IMR-90 (cell line): Measurements from ENCODE around the gene SLC37A3. TPM values are rescaled to one million over a fixed set of nuclear protein-coding genes. Genes with fewer than 3 reads are reported as not detected.
"Not testable (repeated sequence)": the region's sequence is repeated elsewhere in the genome, so short reads cannot be mapped to it uniquely, and the experiment has no call there.

Source experiments
- ATAC-seq: fragments of 200-7000 bp; cut with Tn5 transposase; 2 replicates; pipeline ENCODE4 v1.9.1; 2020; ENCODE audit warnings: low read depth, mild to moderate bottlenecking, moderate library complexity
- BruUV-seq: library from RNA; stranded (reverse); fragments of 400-500 nt; replicated peaks from 2 replicates; lab custom pipeline; 2021; lab: Mats Ljungman, UMichigan
- CTCF ChIA-PET: fragments of 300-600 bp; formaldehyde crosslinking; extraction: SDS; loops from one replicate; lab custom pipeline; 2021; ENCODE audit warnings: antibody characterized with exemption; lab: Yijun Ruan, JAX
- POLR2A ChIA-PET: fragments of 300-600 bp; sonication (Branson Sonifier 250); formaldehyde crosslinking; loops from one replicate; lab custom pipeline; 2022; ENCODE audit warnings: antibody characterized with exemption; ENCODE audit not compliant: unreplicated experiment; lab: Charles Lee
- DNase-seq: peaks from one replicate; pipeline ENCODE4 v3.0.0; 2013
- H2AFZ ChIP-seq: replicated peaks from 2 replicates; pipeline ENCODE3; 2013; ENCODE audit warnings: low read length, mild to moderate bottlenecking; ENCODE audit not compliant: poor library complexity
- H2AK5ac ChIP-seq: 2 replicates; pipeline ENCODE4 v1.6.1; 2013; ENCODE audit warnings: low read depth, low read length, inconsistent platforms
- H2AK9ac ChIP-seq: replicated peaks from 2 replicates; pipeline ENCODE3; 2013; ENCODE audit warnings: mild to moderate bottlenecking, low read depth, low read length, moderate library complexity; ENCODE audit not compliant: poor library complexity
- H2BK120ac ChIP-seq: 2 replicates; pipeline ENCODE4 v1.6.1; 2013; ENCODE audit warnings: low read depth, low read length, inconsistent platforms
- H2BK15ac ChIP-seq: 3 replicates; pipeline ENCODE4 v1.6.1; 2013; ENCODE audit warnings: low read depth, low read length, inconsistent platforms
- H2BK20ac ChIP-seq: 2 replicates; pipeline ENCODE4 v1.6.1; 2013; ENCODE audit warnings: low read depth, mild to moderate bottlenecking, inconsistent platforms, low read length, moderate library complexity
- H2BK5ac ChIP-seq: 2 replicates; pipeline ENCODE4 v1.6.1; 2013; ENCODE audit warnings: mild to moderate bottlenecking, low read depth, low read length, inconsistent platforms; ENCODE audit not compliant: poor library complexity, severe bottlenecking
- H3K14ac ChIP-seq: replicated peaks from 2 replicates; pipeline ENCODE4 v1.6.1; 2013; ENCODE audit warnings: low read depth, low read length, inconsistent platforms
- H3K18ac ChIP-seq: 2 replicates; pipeline ENCODE4 v1.6.1; 2013; ENCODE audit warnings: low read depth, low read length, control low read depth
- H3K23ac ChIP-seq: 2 replicates; pipeline ENCODE4 v1.6.1; 2013; ENCODE audit warnings: low read depth, low read length, inconsistent platforms
- H3K27ac ChIP-seq: 2 replicates; pipeline ENCODE4 v1.5.1; 2013; ENCODE audit warnings: mild to moderate bottlenecking, control low read depth, low read length; ENCODE audit not compliant: insufficient read depth
- H3K27me3 ChIP-seq: 2 replicates; pipeline ENCODE4 v1.6.1; 2013; ENCODE audit warnings: low read length; ENCODE audit not compliant: control insufficient read depth, insufficient read depth
- H3K36me3 ChIP-seq: 2 replicates; pipeline ENCODE4 v1.6.1; 2013; ENCODE audit warnings: low read length, mixed read lengths; ENCODE audit not compliant: control insufficient read depth, insufficient read depth
- H3K4ac ChIP-seq: 2 replicates; pipeline ENCODE4 v1.6.1; 2013; ENCODE audit warnings: low read depth, low read length, inconsistent platforms
- H3K4me1 ChIP-seq: 2 replicates; pipeline ENCODE4 v1.6.1; 2013; ENCODE audit warnings: low read length, mixed read lengths; ENCODE audit not compliant: control insufficient read depth, insufficient read depth
- H3K4me2 ChIP-seq: 2 replicates; pipeline ENCODE4 v1.6.1; 2013; ENCODE audit warnings: low read depth, mild to moderate bottlenecking, control low read depth, low read length, moderate library complexity
- H3K4me3 ChIP-seq: 2 replicates; pipeline ENCODE4 v1.5.1; 2013; ENCODE audit warnings: low read depth, mild to moderate bottlenecking, control low read depth, low read length, moderate library complexity; ENCODE audit not compliant: insufficient read depth
- H3K56ac ChIP-seq: 2 replicates; pipeline ENCODE4 v1.6.1; 2013; ENCODE audit warnings: low read length, inconsistent platforms; ENCODE audit not compliant: insufficient read depth; ENCODE audit errors: extremely low read depth
- H3K79me1 ChIP-seq, 2 experiments: 2 replicates each; pipeline ENCODE4 v1.6.1; 2013; ENCODE audit warnings: low read length in 2 of 2, inconsistent platforms in 1 of 2, low read depth in 1 of 2
- H3K9ac ChIP-seq: 2 replicates; pipeline ENCODE4 v1.6.1; 2013; ENCODE audit warnings: low read depth, low read length, control low read depth
- H3K9me1 ChIP-seq: 2 replicates; pipeline ENCODE4 v1.6.1; 2013; ENCODE audit warnings: low read length, inconsistent platforms; ENCODE audit not compliant: insufficient read depth
- H3K9me3 ChIP-seq: 2 replicates; pipeline ENCODE4 v1.6.1; 2013; ENCODE audit warnings: low read length; ENCODE audit not compliant: control insufficient read depth, insufficient read depth
- H4K20me1 ChIP-seq: 2 replicates; pipeline ENCODE4 v1.6.1; 2013; ENCODE audit warnings: low read length, inconsistent platforms; ENCODE audit not compliant: insufficient read depth
- H4K5ac ChIP-seq: 2 replicates; pipeline ENCODE4 v1.6.1; 2013; ENCODE audit warnings: mild to moderate bottlenecking, low read depth, low read length, control low read depth
- H4K8ac ChIP-seq, 2 experiments: 2 replicates each; pipeline ENCODE4 v1.6.1; 2013; ENCODE audit warnings: low read depth in 2 of 2, low read length in 2 of 2, control low read depth in 1 of 2, inconsistent platforms in 1 of 2
- H4K91ac ChIP-seq: 2 replicates; pipeline ENCODE4 v1.6.1; 2013; ENCODE audit warnings: low read depth, low read length, inconsistent platforms; ENCODE audit not compliant: insufficient read depth
- WGBS, 2 experiments: methylation state at CpG; one replicate each; pipeline versions ENCODE4 v1.1.5 to v1.1.7; 2013; ENCODE audit warnings: missing lambda C conversion rate in 2 of 2; ENCODE audit not compliant: insufficient read length in 1 of 2; ENCODE audit errors: extremely low coverage in 2 of 2; 5-methylcytosine and 5-hydroxymethylcytosine counted together
- dilution Hi-C: fragments of 300-500 bp; cut with HindIII; formaldehyde crosslinking; loops from one replicate; pipeline ENCODE4 v1.14.3; 2018; ENCODE audit warnings: low sequenced_read_pairs; ENCODE audit not compliant: unreplicated experiment
- in situ Hi-C: fragments of 300-500 bp; cut with MboI; formaldehyde crosslinking; loops from 3 replicates; pipeline ENCODE4 v1.14.3; 2019; ENCODE audit warnings: low sequenced_read_pairs, inconsistent platforms, mixed read lengths
- intact Hi-C: fragments of 100-400 bp; cut with micrococcal nuclease; formaldehyde crosslinking; loops from 2 replicates; pipeline ENCODE4 v1.10.0; 2022
- polyA plus RNA-seq, 3 experiments: library from polyadenylated mRNA; depleted of rRNA; stranded (reverse); fragments of >200 nt; gene quantifications; 2 replicates each; pipeline ENCODE4 v1.2.3, GENCODE V29; 2012; ENCODE audit warnings: low replicate concordance in 1 of 3
- total RNA-seq: library from RNA; depleted of rRNA; stranded (reverse); fragments of >200 nt; gene quantifications from 2 replicates; pipeline ENCODE4 v1.2.3, GENCODE V29; 2012

Gene SLC37A3
- total and polyA plus RNA-seq, 2 of the 4 experiments (the other 2 are of a cell fraction): 43.2 to 45.3 TPM

GRCh38 chr7:140311128-140311527, 87.2 kb downstream of the SLC37A3 start:
- H2BK15ac ChIP-seq, H2BK5ac ChIP-seq, DNase-seq, POLR2A ChIA-PET, CTCF ChIA-PET, H3K4me2 ChIP-seq, in situ Hi-C loops, H3K23ac ChIP-seq, H3K27me3 ChIP-seq, H3K79me1 ChIP-seq, H2BK120ac ChIP-seq, H3K4ac ChIP-seq, H3K18ac ChIP-seq, H4K91ac ChIP-seq, H3K9ac ChIP-seq, H3K9me3 ChIP-seq, H3K56ac ChIP-seq, intact Hi-C loops, H4K20me1 ChIP-seq, H3K4me3 ChIP-seq, H2AK9ac ChIP-seq, H3K36me3 ChIP-seq, H4K5ac ChIP-seq, H3K27ac ChIP-seq, H3K14ac ChIP-seq, dilution Hi-C loops, H2BK20ac ChIP-seq, H2AFZ ChIP-seq, BruUV-seq, ATAC-seq, H4K8ac ChIP-seq, H3K9me1 ChIP-seq, H2AK5ac ChIP-seq: not testable (repeated sequence)
- H3K4me1 ChIP-seq: peaks cover 11% of the 10 kb centered on the region
- no CpG with 5 or more reads among the region's 2 CpGs for WGBS, 2 experiments
